Brain microvascular endothelial cell (primary cell): Measurements from ENCODE around the gene ARMCX5.

Experiments used
- DNase-seq: peaks from one replicate; pipeline ENCODE4 v3.0.0-alpha.2; 2020
- H3K27ac ChIP-seq: fragments of 250-450 bp; sonication (Bioruptor Pico); 2 replicates; pipeline ENCODE4 v1.5.1; 2020; ENCODE audit warnings: mild to moderate bottlenecking, moderate library complexity
- H3K27me3 ChIP-seq: fragments of 250-450 bp; sonication (Bioruptor Pico); replicated peaks from 2 replicates; pipeline ENCODE4 v1.5.1; 2020; ENCODE audit warnings: mild to moderate bottlenecking
- H3K36me3 ChIP-seq: fragments of 250-450 bp; sonication (Bioruptor Pico); replicated peaks from 2 replicates; pipeline ENCODE4 v1.5.1; 2020; ENCODE audit warnings: mild to moderate bottlenecking
- H3K4me3 ChIP-seq: 2 replicates; pipeline ENCODE4 v1.5.1; 2011; ENCODE audit warnings: low read depth, mild to moderate bottlenecking, control low read depth, low read length, moderate library complexity
- in situ Hi-C: cut with HindIII; loops from 2 replicates; pipeline ENCODE4 v1.10.0; 2017; ENCODE audit warnings: low sequenced_read_pairs, low pct_ligation_motif_present
- TF ChIP-seq, protein P1 (sequence below): IDR thresholded peaks from 2 replicates; pipeline ENCODE4 v1.5.1; 2011; ENCODE audit warnings: low read depth, mild to moderate bottlenecking, moderate library complexity, low read length, control low read depth, inconsistent platforms; ENCODE audit errors: missing control alignments

The ARMCX5 gene

GRCh38 chrX:102599951-102600579 lies 750 bp downstream of the ARMCX5 start:
- Histone ChIP-seq H3K27me3 (no peaks in the 10 kb centered on the region), H3K36me3 (no peaks in the 10 kb centered on the region), H3K27ac (peak overlapping the region; percentile 74), H3K4me3 (peak overlapping the region; percentile 80)
- TF ChIP-seq, protein P1, sequence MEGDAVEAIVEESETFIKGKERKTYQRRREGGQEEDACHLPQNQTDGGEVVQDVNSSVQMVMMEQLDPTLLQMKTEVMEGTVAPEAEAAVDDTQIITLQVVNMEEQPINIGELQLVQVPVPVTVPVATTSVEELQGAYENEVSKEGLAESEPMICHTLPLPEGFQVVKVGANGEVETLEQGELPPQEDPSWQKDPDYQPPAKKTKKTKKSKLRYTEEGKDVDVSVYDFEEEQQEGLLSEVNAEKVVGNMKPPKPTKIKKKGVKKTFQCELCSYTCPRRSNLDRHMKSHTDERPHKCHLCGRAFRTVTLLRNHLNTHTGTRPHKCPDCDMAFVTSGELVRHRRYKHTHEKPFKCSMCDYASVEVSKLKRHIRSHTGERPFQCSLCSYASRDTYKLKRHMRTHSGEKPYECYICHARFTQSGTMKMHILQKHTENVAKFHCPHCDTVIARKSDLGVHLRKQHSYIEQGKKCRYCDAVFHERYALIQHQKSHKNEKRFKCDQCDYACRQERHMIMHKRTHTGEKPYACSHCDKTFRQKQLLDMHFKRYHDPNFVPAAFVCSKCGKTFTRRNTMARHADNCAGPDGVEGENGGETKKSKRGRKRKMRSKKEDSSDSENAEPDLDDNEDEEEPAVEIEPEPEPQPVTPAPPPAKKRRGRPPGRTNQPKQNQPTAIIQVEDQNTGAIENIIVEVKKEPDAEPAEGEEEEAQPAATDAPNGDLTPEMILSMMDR, result peak; percentile 15
- in situ Hi-C loops, result no loop called here
- peak; percentile 11 for DNase-seq

GRCh38 chrX:102604327-102604726 lies 5.0 kb downstream of the ARMCX5 start:
- Histone ChIP-seq H3K36me3 (no peaks in the 10 kb centered on the region), H3K27me3 (no peaks in the 10 kb centered on the region), H3K27ac (no peak overlapping the region), H3K4me3 (no peak overlapping the region)
- TF ChIP-seq, protein P1, result no peak
- in situ Hi-C loops, result no loop called here
- no peak for DNase-seq

DNA sequence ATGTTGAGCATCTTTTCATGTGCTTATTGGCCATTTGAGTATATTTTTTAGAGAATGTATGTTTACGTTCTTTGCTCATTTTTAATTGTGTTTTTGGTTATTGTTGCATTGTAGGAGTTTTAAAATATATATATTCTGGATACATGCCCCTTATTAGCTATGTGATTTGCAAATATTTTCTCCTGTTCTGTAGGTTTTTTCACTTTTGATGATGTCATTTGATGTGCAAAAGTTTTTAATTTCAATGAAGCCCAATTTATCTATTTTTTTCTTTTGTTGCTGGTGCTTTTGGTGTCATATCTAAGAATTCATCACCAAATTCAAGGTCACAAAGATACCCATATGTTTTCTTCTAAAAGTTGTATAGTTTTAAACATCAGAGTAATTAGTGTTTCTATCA lies 6.8 kb downstream of the ARMCX5 start:
- TF ChIP-seq, protein P1, result no peak
- Histone ChIP-seq H3K27ac (no peak overlapping the region), H3K36me3 (no peaks in the 10 kb centered on the region), H3K27me3 (no peaks in the 10 kb centered on the region), H3K4me3 (no peak overlapping the region)
- in situ Hi-C loops, result no loop called here
- DNase-seq, result no peak

DNA sequence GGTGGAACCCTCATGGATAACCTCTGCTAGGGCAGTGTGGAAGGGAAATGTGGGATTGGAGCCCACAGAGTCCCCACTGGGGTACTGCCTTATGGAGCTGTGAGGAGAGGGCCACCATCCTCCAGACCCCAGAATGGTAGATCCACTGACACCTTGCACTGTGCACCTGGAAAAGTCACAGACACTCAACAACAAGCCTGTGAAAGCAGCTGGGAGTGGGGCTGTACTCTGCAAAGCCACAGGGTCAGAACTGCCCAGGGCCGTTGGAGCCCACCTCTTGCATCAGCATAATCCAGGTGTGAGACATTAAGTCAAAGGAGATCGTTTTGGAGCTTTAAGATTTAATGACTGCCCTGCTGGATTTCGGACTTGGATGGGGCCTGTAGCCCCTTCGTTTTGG lies 11.6 kb downstream of the ARMCX5 start:
- no peak for DNase-seq
- Histone ChIP-seq H3K36me3 (no peaks in the 10 kb centered on the region), H3K27me3 (no peaks in the 10 kb centered on the region), H3K27ac (no peak overlapping the region), H3K4me3 (no peak overlapping the region)
- TF ChIP-seq, protein P1, result no peak
- in situ Hi-C loops, result no loop called here

DNA sequence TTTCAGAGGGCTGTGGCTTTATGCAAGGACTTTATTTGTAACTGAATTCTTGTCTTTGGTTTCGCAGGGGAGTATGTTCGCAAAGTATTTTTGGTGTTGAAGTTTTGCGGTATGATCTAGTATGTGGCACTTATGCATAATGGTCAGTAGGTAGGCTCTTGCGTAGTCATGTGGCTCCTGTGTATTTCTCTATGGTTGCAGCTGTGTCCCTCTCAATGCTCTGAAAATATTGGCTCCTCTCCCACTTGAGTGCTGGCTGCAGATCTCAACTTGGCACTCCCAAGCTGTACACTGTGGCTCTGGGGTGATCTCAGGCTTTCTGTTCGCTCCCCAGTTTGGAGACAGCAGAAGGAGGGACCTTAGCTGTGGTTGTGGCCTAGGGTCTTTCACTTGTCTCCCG lies 24.8 kb downstream of the ARMCX5 start:
- H3K27ac ChIP-seq, result no peak overlapping the region
- TF ChIP-seq, protein P1, result no peak
- in situ Hi-C loops, result no loop called here
- no peak overlapping the region for H3K4me3 ChIP-seq
- DNase-seq, result no peak
- no peaks in the 10 kb centered on the region for H3K36me3 ChIP-seq
- H3K27me3 ChIP-seq, result no peaks in the 10 kb centered on the region

- TF ChIP-seq, protein P1, result no peak
- H3K27me3 ChIP-seq, result no peaks in the 10 kb centered on the region
- no peak for DNase-seq
- no peak overlapping the region for H3K4me3 ChIP-seq
- no peak overlapping the region for H3K27ac ChIP-seq
- no peaks in the 10 kb centered on the region for H3K36me3 ChIP-seq
- in situ Hi-C loops, result no loop called here
Observed at GRCh38 chrX:102627640-102628039, 28.3 kb downstream of the ARMCX5 start.
